Stimulated activated CD8-positive, alpha-beta memory T cell treated with anti-CD3 and anti-CD28 coated beads, Interleukin-2, amount 100 ng/mL, for 1 hour (primary cell): ENCODE data around the gene PRDM16.

ENCODE experiments used
- DNase-seq, 2 donors: peaks; one replicate each; pipeline ENCODE4 v3.0.0-alpha.2; 2020; ENCODE audit warnings: low read depth in 2 of 2

PRDM16 gene

GRCh38 chr1:3103967-3104677 lies 35.1 kb downstream of the PRDM16 start:
- no peak for DNase-seq

DNA sequence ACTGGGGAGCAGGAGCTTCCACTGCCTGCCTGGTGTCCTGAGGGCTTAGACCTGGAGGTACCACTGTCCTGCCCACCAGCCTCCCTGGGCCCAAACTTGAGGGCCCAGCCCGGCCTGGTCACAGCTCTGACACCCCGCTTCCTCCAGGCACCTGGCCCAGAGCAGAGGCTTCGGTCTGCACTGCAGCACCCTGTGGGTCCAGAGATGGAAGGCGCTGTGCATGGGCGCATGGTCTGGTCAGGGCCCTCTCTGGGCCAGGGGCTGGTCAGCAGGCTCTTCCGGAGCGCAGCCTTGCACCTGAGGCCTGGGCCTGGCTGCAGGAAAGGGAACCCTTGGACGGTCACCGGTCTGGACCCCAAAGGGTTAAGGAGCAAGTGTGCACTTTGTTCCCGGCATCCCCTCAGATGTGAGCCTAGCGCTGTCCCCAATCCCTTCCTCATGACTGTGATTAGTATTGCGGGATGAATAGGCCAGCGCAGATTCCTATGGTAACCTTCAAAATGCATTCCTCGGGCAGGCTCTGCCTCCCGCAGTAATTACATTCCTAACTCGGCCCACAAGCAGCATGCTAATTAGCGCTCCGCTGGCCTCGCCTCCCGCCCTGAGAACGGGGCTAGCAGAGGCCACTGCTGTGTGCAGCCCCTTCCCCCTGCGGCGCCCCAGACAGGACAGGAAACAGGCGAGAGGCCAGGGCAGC lies 36.3 kb downstream of the PRDM16 start:
- DNase-seq, result no peak

DNA sequence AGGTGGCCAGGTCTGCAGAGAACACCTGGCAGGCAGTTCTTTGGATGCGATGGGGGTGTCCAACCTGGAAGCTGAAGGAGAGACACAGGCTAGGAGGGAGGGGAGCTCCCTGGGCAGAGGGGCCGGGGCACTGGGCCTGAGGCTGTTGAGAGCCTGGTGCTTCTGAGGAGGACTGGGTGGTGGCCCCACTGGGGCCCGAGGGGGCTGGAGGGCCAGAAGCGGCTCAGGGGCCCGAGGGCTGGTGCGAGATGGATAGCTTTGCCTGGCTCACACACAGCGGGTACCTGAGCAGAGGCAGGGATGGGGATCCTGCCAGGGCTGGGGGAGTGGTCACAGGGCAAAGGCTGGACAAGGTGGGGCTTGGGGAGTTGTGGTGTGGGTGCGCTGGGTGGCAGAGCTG lies 37.2 kb downstream of the PRDM16 start:
- DNase-seq, result no peak

GRCh38 chr1:3107201-3107600 lies 38.2 kb downstream of the PRDM16 start:
- no peak for DNase-seq

GRCh38 chr1:3109355-3109754 lies 40.4 kb downstream of the PRDM16 start:
- no peak for DNase-seq

- DNase-seq, result no peak
These were observed 42.5 kb downstream of the PRDM16 start for GRCh38 chr1:3111348-3112021.

DNA sequence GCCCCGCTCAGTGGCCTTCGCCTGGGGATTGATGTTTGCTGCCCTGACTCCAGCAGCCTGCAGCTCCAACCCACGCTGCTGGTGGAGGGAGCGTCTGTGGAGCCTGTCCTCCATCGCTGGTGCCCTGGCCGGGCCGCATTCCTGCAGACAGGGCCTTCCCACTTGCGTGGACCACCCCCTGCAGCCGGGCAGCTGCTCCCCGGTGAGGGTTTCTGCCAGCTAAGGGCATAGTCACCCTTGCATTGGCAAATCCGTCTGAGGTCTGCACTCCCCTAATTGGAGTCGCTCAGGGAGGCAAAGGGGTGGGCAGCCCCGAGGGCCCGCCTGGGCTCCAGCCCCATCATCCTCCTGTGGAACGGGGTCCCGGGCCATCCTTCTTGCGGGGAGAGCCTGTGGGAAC lies 43.5 kb downstream of the PRDM16 start:
- no peak for DNase-seq

DNA sequence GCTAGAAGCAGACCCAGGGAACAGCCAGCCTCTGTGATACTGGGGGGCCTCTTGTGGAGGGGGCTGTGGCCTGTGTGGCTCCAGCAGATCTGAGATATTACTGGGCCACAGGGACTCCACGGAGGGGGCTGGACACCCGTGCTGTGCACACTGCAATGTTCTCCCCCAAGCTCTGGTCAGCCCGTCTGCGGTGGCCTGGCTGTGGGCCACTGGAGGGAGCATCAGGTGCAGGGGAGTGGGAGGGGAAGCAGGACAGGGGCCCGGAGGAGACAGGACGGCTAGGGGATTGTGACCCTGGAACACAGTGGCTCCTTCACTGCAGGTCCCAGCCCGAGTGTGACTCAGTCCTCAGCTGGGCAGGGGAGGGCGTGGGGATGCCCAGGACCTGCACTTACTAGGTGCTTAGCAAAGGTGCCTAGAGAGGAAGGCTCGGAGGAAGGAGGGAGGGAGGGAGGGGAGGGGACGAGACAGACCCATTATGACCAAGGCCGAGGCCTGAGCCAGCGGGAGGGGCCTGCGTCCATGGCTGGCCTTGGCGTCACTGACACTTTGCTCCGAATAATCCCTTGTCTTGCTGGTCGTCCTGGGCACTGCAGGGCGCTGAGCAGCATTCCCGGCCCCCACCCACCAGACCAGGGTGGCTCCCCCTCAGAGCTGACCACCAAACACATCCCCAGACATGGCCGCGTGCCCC lies 44.2 kb downstream of the PRDM16 start:
- DNase-seq, result no peak

DNA sequence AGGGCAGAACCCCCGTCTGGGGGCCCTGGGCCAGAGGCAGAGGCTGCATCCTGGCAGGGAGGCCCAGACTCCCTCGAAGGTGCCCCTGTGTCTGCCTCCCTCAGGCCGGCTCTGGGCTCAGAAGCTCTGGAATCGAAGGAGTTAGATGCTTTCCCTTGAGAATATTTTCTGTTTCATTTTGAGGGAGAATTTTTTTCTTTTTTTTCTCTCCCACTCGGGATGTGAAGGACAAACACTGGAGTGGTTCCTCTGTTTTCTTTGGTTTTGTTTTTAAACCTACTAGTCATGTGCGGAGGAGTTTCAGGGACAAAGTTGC lies 44.7 kb downstream of the PRDM16 start:
- no peak for DNase-seq

GRCh38 chr1:3114131-3114744 lies 45.2 kb downstream of the PRDM16 start:
- no peak for DNase-seq

DNA sequence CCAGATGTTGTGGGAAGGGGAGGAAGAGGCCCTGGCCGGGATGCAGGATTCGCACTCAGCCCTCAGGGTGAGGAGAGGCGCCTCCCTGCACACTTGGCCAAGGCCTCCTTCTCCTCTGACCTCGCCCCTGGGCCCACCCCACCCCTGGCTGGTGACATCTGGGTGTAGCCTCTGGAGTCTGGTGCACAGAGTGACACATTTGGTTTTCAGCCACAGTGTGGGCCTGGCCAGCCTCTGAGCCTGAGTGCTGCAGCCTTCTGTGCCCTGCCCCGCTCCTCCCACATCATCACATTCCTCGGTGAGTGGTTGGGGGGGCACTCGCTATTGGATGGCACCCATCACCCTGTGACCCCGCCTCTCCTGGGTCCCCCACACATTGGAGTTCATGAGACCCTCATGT lies 45.8 kb downstream of the PRDM16 start:
- DNase-seq, result no peak

GRCh38 chr1:3115275-3116149 lies 46.5 kb downstream of the PRDM16 start:
- DNase-seq, result no peak

GRCh38 chr1:3116150-3116510 lies 47.1 kb downstream of the PRDM16 start:
- DNase-seq, result no peak

- DNase-seq, result no peak
These were observed 47.6 kb downstream of the PRDM16 start for GRCh38 chr1:3116560-3116959.

DNA sequence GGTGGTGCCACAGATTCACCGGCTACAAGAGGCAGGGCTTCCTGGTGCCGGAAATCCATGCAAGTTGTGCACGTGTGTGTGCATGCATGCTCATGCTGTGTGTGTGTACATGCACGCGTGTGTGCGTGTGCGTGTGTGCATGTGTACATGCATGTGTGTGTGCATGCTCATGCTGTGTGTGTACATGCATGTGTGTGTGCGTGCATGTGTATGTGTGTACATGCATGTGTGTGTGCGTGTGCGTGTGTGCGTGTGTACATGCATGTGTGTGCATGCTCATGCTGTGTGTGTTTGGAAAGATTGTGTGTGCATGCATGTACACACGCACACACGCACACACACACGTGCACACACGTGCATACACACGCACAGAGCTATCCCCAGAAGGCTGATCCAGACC lies 48.9 kb downstream of the PRDM16 start:
- no peak for DNase-seq

DNA sequence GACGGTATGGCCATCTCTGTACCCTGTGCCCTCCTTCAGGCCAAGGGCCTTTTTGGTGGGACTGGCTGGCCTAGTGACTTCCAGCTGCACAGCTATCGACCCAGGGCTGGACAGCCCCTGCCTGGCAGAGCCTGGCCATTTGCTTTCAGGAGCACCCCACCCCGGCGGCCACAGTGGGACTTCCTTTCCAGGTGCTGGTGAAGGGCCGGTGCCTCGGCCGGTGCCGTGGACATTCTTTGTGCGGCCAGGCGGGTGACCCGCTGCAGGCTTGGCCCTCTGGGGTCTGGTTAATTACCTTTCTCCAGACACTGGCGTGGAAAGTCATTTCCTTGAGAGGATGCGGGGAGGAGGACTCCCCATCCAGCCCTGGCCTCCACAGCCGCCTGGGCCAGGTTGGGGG lies 50.1 kb downstream of the PRDM16 start:
- DNase-seq, result no peak

DNA sequence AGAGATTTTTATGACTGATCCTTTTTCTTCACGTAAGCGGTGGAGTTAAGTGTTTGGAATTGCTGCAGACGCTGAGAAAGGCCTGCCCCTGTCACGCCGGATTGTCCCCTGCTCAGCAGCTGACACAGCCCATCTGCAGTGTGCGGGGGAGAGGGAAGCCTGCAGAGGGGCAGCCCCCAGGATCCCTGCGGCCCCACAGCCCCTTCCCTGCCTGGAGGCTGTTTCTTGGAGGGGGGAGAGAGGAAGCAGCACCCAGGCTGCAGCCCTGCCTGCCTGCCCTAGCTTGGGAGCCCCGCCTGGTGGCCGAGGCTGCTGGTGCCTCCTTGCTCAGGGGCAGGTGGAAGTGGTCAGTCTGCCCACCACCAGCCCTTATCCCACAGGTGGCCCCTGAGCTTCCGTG lies 50.7 kb downstream of the PRDM16 start:
- no peak for DNase-seq

DNA sequence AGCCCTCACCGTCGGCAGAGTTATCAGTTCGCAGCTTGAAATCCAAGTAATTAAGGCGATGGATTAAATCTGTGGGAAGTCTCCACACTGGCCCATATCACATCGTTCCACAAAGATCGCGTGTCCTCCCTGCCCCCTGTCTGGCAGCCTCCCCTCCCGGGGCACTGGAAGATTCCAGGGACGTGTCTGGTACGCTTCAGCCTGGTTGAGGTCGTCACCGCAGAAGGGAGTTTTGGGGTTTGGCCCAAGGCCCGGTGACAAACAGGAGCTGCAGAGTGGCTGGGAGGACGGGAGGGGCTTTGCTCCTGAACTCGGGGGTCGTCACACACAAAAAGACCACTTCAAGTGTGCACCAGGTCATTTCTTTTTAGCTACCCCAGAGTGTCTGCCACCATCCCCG lies 51.1 kb downstream of the PRDM16 start:
- no peak for DNase-seq

- no peak for DNase-seq
These were observed 52.0 kb downstream of the PRDM16 start for GRCh38 chr1:3120994-3121393.

- DNase-seq, result no peak
These were observed 52.6 kb downstream of the PRDM16 start for GRCh38 chr1:3121401-3122210.
